ENCODE data around the gene ITM2C.
A peak's percentile ranks its signal among the peaks of the same experiment; 100 is the strongest.

ITM2C gene

GRCh38 chr2:230847883-230848388 lies 16.8 kb upstream of the ITM2C start:
- TF ChIP-seq EZH2phosphoT487 (conservative IDR thresholded peaks at IDR 0.05; ENCODE audit: low read length) (no peak), CTCF (IDR thresholded peaks at IDR 0.05; ENCODE audit: insufficient read depth, low read length, poor library complexity, severe bottlenecking) (peak; percentile 83)
- H3F3A ChIP-seq (ENCODE audit: insufficient read depth) = no peaks in the 10 kb centered on the region
- no peaks in the 10 kb centered on the region for H3K36me3 ChIP-seq (ENCODE audit: low read length)
- no peak overlapping the region for H3K9ac ChIP-seq (ENCODE audit: low read length)
- H3K79me2 ChIP-seq (ENCODE audit: insufficient read depth, low read length) = no peaks in the 10 kb centered on the region
- no peak overlapping the region for H3K4me3 ChIP-seq (ENCODE audit: insufficient read depth, low read length, poor library complexity, severe bottlenecking)
- no peaks in the 10 kb centered on the region for H3K27me3 ChIP-seq (ENCODE audit: low read length)
- no peaks in the 10 kb centered on the region for H3K9me2 ChIP-seq (replicated peaks; ENCODE audit: insufficient read depth, low read length)
- no peak overlapping the region for H2AFZ ChIP-seq (ENCODE audit: low read depth, low read length, severe bottlenecking)
- H3K27ac ChIP-seq (ENCODE audit: low read depth, low read length) = no peak overlapping the region
- H3K4me2 ChIP-seq (ENCODE audit: low read depth, low read length, poor library complexity, severe bottlenecking) = peak overlapping the region; percentile 25
- no peaks in the 10 kb centered on the region for H4K20me1 ChIP-seq (ENCODE audit: low read depth, low read length)
- H3K9me3 ChIP-seq (ENCODE audit: insufficient read depth, low read length) = no peaks in the 10 kb centered on the region

- H3K36me3 ChIP-seq (ENCODE audit: low read length) = no peaks in the 10 kb centered on the region
- no peaks in the 10 kb centered on the region for H3K27me3 ChIP-seq (ENCODE audit: low read length)
- no peak overlapping the region for H3K27ac ChIP-seq (ENCODE audit: low read depth, low read length)
- no peaks in the 10 kb centered on the region for H3K9me2 ChIP-seq (replicated peaks; ENCODE audit: insufficient read depth, low read length)
- no peaks in the 10 kb centered on the region for H3F3A ChIP-seq (ENCODE audit: insufficient read depth)
- H4K20me1 ChIP-seq (ENCODE audit: low read depth, low read length) = no peaks in the 10 kb centered on the region
- H3K4me3 ChIP-seq (ENCODE audit: insufficient read depth, low read length, poor library complexity, severe bottlenecking) = no peak overlapping the region
- no peak overlapping the region for H3K4me2 ChIP-seq (ENCODE audit: low read depth, low read length, poor library complexity, severe bottlenecking)
- H3K9ac ChIP-seq (ENCODE audit: low read length) = no peak overlapping the region
- no peaks in the 10 kb centered on the region for H3K9me3 ChIP-seq (ENCODE audit: insufficient read depth, low read length)
- TF ChIP-seq CTCF (IDR thresholded peaks at IDR 0.05; ENCODE audit: insufficient read depth, low read length, poor library complexity, severe bottlenecking) (peak; percentile 93), EZH2phosphoT487 (conservative IDR thresholded peaks at IDR 0.05; ENCODE audit: low read length) (no peak)
- H2AFZ ChIP-seq (ENCODE audit: low read depth, low read length, severe bottlenecking) = no peak overlapping the region
- no peaks in the 10 kb centered on the region for H3K79me2 ChIP-seq (ENCODE audit: insufficient read depth, low read length)
These were observed 14.9 kb upstream of the ITM2C start for GRCh38 chr2:230849633-230850357.

GRCh38 chr2:230850358-230850658 lies 14.4 kb upstream of the ITM2C start:
- Histone ChIP-seq H3K36me3 (ENCODE audit: low read length) (no peaks in the 10 kb centered on the region), H2AFZ (ENCODE audit: low read depth, low read length, severe bottlenecking) (no peak overlapping the region), H3K9me2 (replicated peaks; ENCODE audit: insufficient read depth, low read length) (no peaks in the 10 kb centered on the region), H3K9me3 (ENCODE audit: insufficient read depth, low read length) (no peaks in the 10 kb centered on the region), H4K20me1 (ENCODE audit: low read depth, low read length) (no peaks in the 10 kb centered on the region), H3K9ac (ENCODE audit: low read length) (no peak overlapping the region), H3K27me3 (ENCODE audit: low read length) (no peaks in the 10 kb centered on the region), H3K4me3 (ENCODE audit: insufficient read depth, low read length, poor library complexity, severe bottlenecking) (no peak overlapping the region), H3K27ac (ENCODE audit: low read depth, low read length) (no peak overlapping the region), H3K79me2 (ENCODE audit: insufficient read depth, low read length) (no peaks in the 10 kb centered on the region), H3F3A (ENCODE audit: insufficient read depth) (no peaks in the 10 kb centered on the region), H3K4me2 (ENCODE audit: low read depth, low read length, poor library complexity, severe bottlenecking) (no peak overlapping the region)
- TF ChIP-seq EZH2phosphoT487 (conservative IDR thresholded peaks at IDR 0.05; ENCODE audit: low read length) (no peak), CTCF (IDR thresholded peaks at IDR 0.05; ENCODE audit: insufficient read depth, low read length, poor library complexity, severe bottlenecking) (no peak)
